Ascending aorta (tissue), 2 donors: Measurements from ENCODE around the gene FNBP1L. TPM values are rescaled to one million over a fixed set of nuclear protein-coding genes. Genes with fewer than 3 reads are reported as not detected.
"Not testable (repeated sequence)": the region's sequence is repeated elsewhere in the genome, so short reads cannot be mapped to it uniquely, and the experiment has no call there.

Experiments
- DNase-seq, 2 donors: peaks; one replicate each; pipeline ENCODE4 v3.0.0-alpha.2; 2019; ENCODE audit warnings: low spot score in 2 of 2
- H3K27ac ChIP-seq, 2 donors: fragments of 200-600 bp; sonication (generic); one replicate each; pipeline ENCODE4 v1.5.1; 2016 to 2017; ENCODE audit warnings: mild to moderate bottlenecking in 1 of 2
- H3K27me3 ChIP-seq: fragments of 200-600 bp; sonication (generic); one replicate; pipeline ENCODE4 v1.5.1; 2017
- H3K36me3 ChIP-seq, 2 donors: fragments of 200-600 bp; sonication (generic); one replicate each; pipeline ENCODE4 v1.5.1; 2016
- H3K4me1 ChIP-seq, 2 donors: fragments of 200-600 bp; sonication (generic); one replicate each; pipeline ENCODE4 v1.5.1; 2016 to 2017; ENCODE audit warnings: mild to moderate bottlenecking in 1 of 2
- H3K4me3 ChIP-seq, 2 donors: fragments of 200-600 bp; sonication (generic); one replicate each; pipeline ENCODE4 v1.5.1; 2016 to 2017; ENCODE audit warnings: mild to moderate bottlenecking in 1 of 2
- H3K9me3 ChIP-seq, 2 donors: fragments of 200-600 bp; sonication (generic); one replicate each; pipeline ENCODE4 v1.5.1; 2016
- intact Hi-C: fragments of 100-400 bp; cut with DNase I; formaldehyde crosslinking; loops from one replicate; pipeline ENCODE4 v1.15.1; 2023
- total RNA-seq: library from RNA; depleted of rRNA; stranded (reverse); fragments of >200 nt; gene quantifications from one replicate; pipeline ENCODE4 v1.1.0, GENCODE V29; 2016
- TF ChIP-seq, protein P1 (sequence below), 3 experiments: fragments of 200-600 bp in 2 of 3; fragments of 450-650 bp in 1 of 3; sonication (generic) in 2 of 3; IDR thresholded peaks; one replicate each; pipeline ENCODE4 v1.5.1; 2016 to 2019; ENCODE audit warnings: antibody characterized with exemption in 3 of 3, mild to moderate bottlenecking in 1 of 3, moderate library complexity in 1 of 3

FNBP1L gene
- total RNA-seq, 1 donor from 2014 or later, result 12.6 TPM

DNA sequence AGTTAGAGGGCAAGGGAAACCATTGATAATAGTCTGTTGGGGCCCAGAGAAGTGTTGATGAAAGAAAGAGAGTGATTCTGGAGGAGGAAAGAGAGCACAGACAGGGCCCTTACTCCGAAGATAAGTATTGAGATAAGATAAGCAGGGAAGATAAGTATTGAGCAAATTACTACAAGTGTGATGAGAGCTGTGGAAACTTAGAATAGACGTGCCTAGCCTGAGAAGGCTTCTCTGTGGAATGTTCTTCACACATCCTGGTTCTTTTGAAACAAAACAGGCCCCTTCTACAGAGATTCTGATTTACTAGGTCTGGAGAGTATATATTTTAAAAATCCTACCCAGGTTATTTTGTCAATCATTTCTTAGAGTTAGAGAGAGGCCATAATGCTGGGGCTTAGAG lies 26.4 kb downstream of the FNBP1L start:
- Histone ChIP-seq H3K4me3 (no peak overlapping the region), H3K27ac (no peak overlapping the region), H3K27me3 (no peaks in the 10 kb centered on the region), H3K9me3 (peaks cover 0 to 8% of the 10 kb centered on the region in 2 donors), H3K36me3 (no peaks in the 10 kb centered on the region), H3K4me1 (no peaks in the 10 kb centered on the region)
- no peak for DNase-seq
- TF ChIP-seq, protein P1, sequence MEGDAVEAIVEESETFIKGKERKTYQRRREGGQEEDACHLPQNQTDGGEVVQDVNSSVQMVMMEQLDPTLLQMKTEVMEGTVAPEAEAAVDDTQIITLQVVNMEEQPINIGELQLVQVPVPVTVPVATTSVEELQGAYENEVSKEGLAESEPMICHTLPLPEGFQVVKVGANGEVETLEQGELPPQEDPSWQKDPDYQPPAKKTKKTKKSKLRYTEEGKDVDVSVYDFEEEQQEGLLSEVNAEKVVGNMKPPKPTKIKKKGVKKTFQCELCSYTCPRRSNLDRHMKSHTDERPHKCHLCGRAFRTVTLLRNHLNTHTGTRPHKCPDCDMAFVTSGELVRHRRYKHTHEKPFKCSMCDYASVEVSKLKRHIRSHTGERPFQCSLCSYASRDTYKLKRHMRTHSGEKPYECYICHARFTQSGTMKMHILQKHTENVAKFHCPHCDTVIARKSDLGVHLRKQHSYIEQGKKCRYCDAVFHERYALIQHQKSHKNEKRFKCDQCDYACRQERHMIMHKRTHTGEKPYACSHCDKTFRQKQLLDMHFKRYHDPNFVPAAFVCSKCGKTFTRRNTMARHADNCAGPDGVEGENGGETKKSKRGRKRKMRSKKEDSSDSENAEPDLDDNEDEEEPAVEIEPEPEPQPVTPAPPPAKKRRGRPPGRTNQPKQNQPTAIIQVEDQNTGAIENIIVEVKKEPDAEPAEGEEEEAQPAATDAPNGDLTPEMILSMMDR (IDR thresholded peaks at IDR 0.05), result no peak
- intact Hi-C loops, result no loop called here

DNA sequence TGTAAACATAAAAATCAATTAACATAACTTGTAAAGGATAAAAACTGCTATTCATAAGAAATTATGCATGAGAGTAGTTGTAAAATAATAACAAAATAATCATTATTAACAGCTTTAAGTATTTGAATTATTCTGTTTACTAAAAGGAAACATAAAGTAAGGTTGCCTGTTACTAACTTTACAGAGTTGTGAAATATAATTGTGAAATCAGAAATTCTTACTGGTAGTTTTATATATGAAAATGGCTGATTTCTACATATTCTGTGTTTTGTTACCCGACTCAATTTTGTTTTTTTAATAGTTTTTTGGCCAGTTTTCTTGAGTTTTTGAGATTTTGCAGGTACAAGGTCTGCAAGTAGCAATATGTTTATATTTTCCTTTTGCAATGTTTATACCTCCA lies 27.8 kb downstream of the FNBP1L start:
- TF ChIP-seq, protein P1 (IDR thresholded peaks at IDR 0.05), result no peak
- Histone ChIP-seq H3K27ac (no peak overlapping the region), H3K36me3 (no peaks in the 10 kb centered on the region), H3K4me3 (no peak overlapping the region), H3K27me3 (no peaks in the 10 kb centered on the region), H3K9me3 (peaks cover 0 to 13% of the 10 kb centered on the region in 2 donors), H3K4me1 (no peaks in the 10 kb centered on the region)
- intact Hi-C loops, result no loop called here
- no peak for DNase-seq

DNA sequence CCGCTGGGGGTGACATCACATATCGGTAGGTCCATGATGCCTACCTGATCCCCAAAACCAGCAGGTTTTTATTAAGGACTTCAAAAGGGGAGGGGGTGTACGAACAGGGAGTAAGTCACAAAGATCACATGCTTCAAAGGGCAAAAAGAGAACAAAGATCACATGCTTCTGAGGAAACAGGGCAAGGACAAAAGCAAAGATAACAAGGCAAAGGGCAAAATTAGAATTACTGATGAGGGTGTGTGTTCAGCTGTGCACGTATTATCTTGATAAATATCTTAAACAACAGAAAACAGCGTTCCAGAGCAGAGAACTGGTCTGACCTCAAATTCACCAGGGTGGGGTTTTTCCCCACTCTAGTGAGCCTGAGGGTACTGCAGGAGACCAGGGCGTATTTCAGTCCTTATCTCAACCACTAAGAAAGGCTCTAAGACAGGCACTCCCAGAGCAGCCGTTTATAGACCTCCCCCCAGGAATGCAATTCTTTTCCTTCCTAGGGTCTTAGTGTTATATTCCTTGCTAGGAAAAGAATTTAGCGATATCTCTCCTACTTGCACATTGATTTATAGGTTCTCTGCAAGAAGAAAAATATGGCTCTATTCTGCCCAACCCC lies 31.3 kb downstream of the FNBP1L start:
- DNase-seq, H3K4me3 ChIP-seq, intact Hi-C loops, H3K36me3 ChIP-seq, H3K27me3 ChIP-seq, H3K27ac ChIP-seq, H3K4me1 ChIP-seq: not testable (repeated sequence)
- H3K9me3 ChIP-seq, result peaks cover 0 to 13% of the 10 kb centered on the region in 2 donors

DNA sequence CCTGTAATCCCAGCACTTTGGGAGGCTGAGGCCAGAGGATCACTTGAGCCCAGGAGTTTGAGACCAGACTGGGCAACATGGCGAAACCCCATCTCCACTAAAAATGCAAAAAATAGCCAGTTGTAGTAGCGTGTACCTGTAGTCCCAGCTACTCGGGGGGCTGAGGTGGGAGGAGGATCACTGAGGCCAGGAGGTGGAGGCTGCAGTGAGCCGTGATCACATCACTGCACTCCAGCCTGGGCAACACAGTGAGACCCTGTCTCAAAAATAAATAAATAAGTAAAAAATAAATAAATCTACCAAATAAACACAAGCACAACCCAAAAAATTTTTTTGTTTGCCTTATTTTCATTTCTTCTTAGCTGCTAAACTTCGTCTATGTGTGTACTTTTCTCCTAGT lies 34.0 kb downstream of the FNBP1L start:
- intact Hi-C loops, DNase-seq, H3K36me3 ChIP-seq, H3K27me3 ChIP-seq, H3K27ac ChIP-seq, H3K4me3 ChIP-seq, H3K4me1 ChIP-seq: not testable (repeated sequence)
- H3K9me3 ChIP-seq, result peaks cover 0 to 13% of the 10 kb centered on the region in 2 donors

DNA sequence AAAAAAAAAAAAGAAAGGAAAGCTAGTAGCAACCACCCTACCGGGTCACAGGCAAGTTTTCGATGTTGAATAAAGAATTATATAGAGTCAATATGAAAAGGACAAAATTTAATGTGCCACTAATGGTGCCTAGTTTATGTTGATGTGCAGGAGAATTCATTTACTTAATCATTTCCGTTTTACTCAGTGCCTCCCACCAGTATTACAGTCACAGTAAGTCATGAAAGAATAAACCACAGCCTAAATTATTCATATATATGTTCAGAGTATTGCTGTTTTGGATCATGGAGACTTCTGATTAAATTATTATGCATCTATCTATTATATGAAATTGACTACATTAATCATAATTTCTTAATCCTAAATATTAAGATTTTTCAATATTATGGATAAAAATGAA lies 35.3 kb downstream of the FNBP1L start:
- TF ChIP-seq, protein P1 (IDR thresholded peaks at IDR 0.05), result no peak
- Histone ChIP-seq H3K4me1 (no peaks in the 10 kb centered on the region), H3K27ac (no peak overlapping the region), H3K9me3 (peaks cover 0 to 13% of the 10 kb centered on the region in 2 donors), H3K4me3 (no peak overlapping the region), H3K36me3 (no peaks in the 10 kb centered on the region), H3K27me3 (no peaks in the 10 kb centered on the region)
- intact Hi-C loops, result no loop called here
- DNase-seq, result no peak

DNA sequence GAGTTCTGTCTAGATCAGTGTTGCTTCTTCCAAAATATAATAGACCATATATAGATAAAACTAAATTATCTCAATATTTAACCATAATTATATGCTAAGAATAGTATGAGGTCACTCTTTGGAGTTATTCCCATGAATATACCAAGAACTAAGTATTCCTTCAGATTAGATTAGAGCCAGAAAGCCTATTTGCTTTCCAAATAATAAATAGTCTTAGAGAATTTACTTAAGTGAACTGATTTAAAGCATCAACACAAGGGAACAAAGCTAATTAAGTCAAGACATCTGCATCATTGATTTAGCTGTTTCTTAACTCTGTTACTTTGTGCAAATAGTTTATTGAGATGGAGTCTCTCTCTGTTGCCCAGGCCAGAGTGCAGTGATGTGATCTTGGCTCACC lies 35.7 kb downstream of the FNBP1L start:
- intact Hi-C loops, result no loop called here
- H3K4me1 ChIP-seq, result no peaks in the 10 kb centered on the region
- H3K27ac ChIP-seq, result no peak overlapping the region
- TF ChIP-seq, protein P1 (IDR thresholded peaks at IDR 0.05), result no peak
- no peak overlapping the region for H3K4me3 ChIP-seq
- no peak for DNase-seq
- H3K27me3 ChIP-seq, result no peaks in the 10 kb centered on the region
- peaks cover 0 to 9% of the 10 kb centered on the region in 2 donors for H3K9me3 ChIP-seq
- no peaks in the 10 kb centered on the region for H3K36me3 ChIP-seq

DNA sequence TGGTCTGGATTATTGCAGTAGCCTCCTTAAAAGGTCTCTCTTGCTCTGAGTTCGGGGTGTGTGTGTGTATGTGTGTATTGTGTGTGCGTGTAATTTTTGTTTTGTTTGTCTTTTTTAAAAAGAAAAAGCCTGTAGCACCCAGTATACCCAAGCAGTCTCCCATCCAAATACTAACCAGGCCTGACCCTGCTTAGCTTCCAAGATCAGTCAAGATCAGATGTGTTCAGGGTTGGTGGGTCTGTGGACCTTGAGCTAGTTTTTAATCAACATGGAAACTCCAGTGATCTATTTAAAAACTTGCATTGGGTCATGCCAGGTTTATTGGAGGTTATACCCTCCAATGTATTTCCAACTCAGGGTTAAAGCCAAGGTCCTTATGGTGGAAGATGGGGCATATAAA lies 40.3 kb downstream of the FNBP1L start:
- TF ChIP-seq, protein P1 (IDR thresholded peaks at IDR 0.05), result no peak
- intact Hi-C loops, result no loop called here
- Histone ChIP-seq H3K9me3 (no peaks in the 10 kb centered on the region), H3K4me3 (no peak overlapping the region), H3K27me3 (no peaks in the 10 kb centered on the region), H3K27ac (no peak overlapping the region), H3K4me1 (peaks cover 0 to 7% of the 10 kb centered on the region in 2 donors), H3K36me3 (no peaks in the 10 kb centered on the region)
- no peak for DNase-seq
